ENCODE results near the gene FADS3. TPM values are rescaled to one million over a fixed set of nuclear protein-coding genes. Genes with fewer than 3 reads are reported as not detected.

Gene FADS3
- total RNA-seq, 4 donors from 2014 or later = 9.5 to 76.7 (median 18.4) TPM

GRCh38 chr11:61851900-61852295, 39.4 kb downstream of the FADS3 start:
- Histone ChIP-seq H3K27ac (no peak overlapping the region), H3K4me3 (no peak overlapping the region), H3K36me3 (peaks cover 0 to 53% (median 0%) of the 10 kb centered on the region in 3 donors), H3K27me3 (no peaks in the 10 kb centered on the region), H3K9me3 (no peaks in the 10 kb centered on the region), H3K4me1 (no peaks in the 10 kb centered on the region)
- no peak for DNase-seq
- TF ChIP-seq POLR2A (IDR thresholded peaks at IDR 0.05) = no peak
- TF ChIP-seq CTCF (IDR thresholded peaks at IDR 0.05) = no peak

GRCh38 chr11:61851113-61851899, 40.0 kb downstream of the FADS3 start:
- Histone ChIP-seq H3K4me1 (no peaks in the 10 kb centered on the region), H3K36me3 (peaks cover 0 to 52% (median 0%) of the 10 kb centered on the region in 3 donors), H3K4me3 (no peak overlapping the region), H3K27me3 (no peaks in the 10 kb centered on the region), H3K27ac (no peak overlapping the region), H3K9me3 (no peaks in the 10 kb centered on the region)
- TF ChIP-seq POLR2A (IDR thresholded peaks at IDR 0.05) (no peak), CTCF (IDR thresholded peaks at IDR 0.05) (no peak)
- DNase-seq = peak in 1 of 3 donors; percentile 45

- DNase-seq = peak in 1 of 3 donors; percentile 43
- no peaks in the 10 kb centered on the region for H3K9me3 ChIP-seq
- H3K4me3 ChIP-seq = no peak overlapping the region
- no peak overlapping the region for H3K27ac ChIP-seq
- peaks cover 0 to 52% (median 0%) of the 10 kb centered on the region in 3 donors for H3K36me3 ChIP-seq
- no peaks in the 10 kb centered on the region for H3K4me1 ChIP-seq
- no peak for TF ChIP-seq POLR2A (IDR thresholded peaks at IDR 0.05)
- H3K27me3 ChIP-seq = no peaks in the 10 kb centered on the region
Observed at GRCh38 chr11:61850687-61851086, 40.7 kb downstream of the FADS3 start.

- DNase-seq = no peak
- peaks cover 0 to 43% (median 0%) of the 10 kb centered on the region in 3 donors for H3K36me3 ChIP-seq
Observed at GRCh38 chr11:61848631-61849030, 42.7 kb downstream of the FADS3 start.

GRCh38 chr11:61847914-61848581, 43.3 kb downstream of the FADS3 start:
- H3K27ac ChIP-seq = no peak overlapping the region
- H3K27me3 ChIP-seq = no peaks in the 10 kb centered on the region
- DNase-seq = no peak
- no peak overlapping the region for H3K4me3 ChIP-seq
- H3K36me3 ChIP-seq = peaks cover 0 to 43% (median 0%) of the 10 kb centered on the region in 3 donors
- TF ChIP-seq POLR2A (IDR thresholded peaks at IDR 0.05) = no peak
- TF ChIP-seq CTCF (IDR thresholded peaks at IDR 0.05) = no peak
- no peaks in the 10 kb centered on the region for H3K9me3 ChIP-seq
- no peaks in the 10 kb centered on the region for H3K4me1 ChIP-seq

More at GRCh38 chr11:61848631-61849030, 42.7 kb downstream of the FADS3 start:
- no peaks in the 10 kb centered on the region for H3K4me1 ChIP-seq
- H3K27ac ChIP-seq = no peak overlapping the region
- H3K9me3 ChIP-seq = no peaks in the 10 kb centered on the region
- H3K4me3 ChIP-seq = no peak overlapping the region
- TF ChIP-seq POLR2A (IDR thresholded peaks at IDR 0.05) (no peak), CTCF (IDR thresholded peaks at IDR 0.05) (no peak)
- H3K27me3 ChIP-seq = no peaks in the 10 kb centered on the region

All from Peyer's patch (tissue), 4 donors.